SIG-M5 treated with dmso at 0.1 percent for 504 hours (cell line): ENCODE measurements around the gene LYRM1.
"Not testable (repeated sequence)": the region's sequence is repeated elsewhere in the genome, so short reads cannot be mapped to it uniquely, and the experiment has no call there.

ENCODE experiments used
- DNase-seq: peaks from one replicate; lab custom pipeline; 2025; ENCODE audit not compliant: unreplicated experiment; lab: John Stamatoyannopoulos, UW

Gene LYRM1

GRCh38 chr16:20900299-20901067, at the start of gene LYRM1, which contains the start of gene DCUN1D3:
Gene LYRM1 (plus strand): TSS chr16:20900771. CDS start chr16:20915556, 14,785 bp downstream.
Gene DCUN1D3 (minus strand): TSS chr16:20900358. CDS start chr16:20862538, 37,820 bp downstream.
- DNase-seq = peak; percentile 95

GRCh38 chr16:20850981-20851380, 49.6 kb upstream of the LYRM1 start:
- DNase-seq = no peak

- DNase-seq = peak; percentile 8
Measured at GRCh38 chr16:20851601-20852000, 49.0 kb upstream of the LYRM1 start.

- no peak for DNase-seq
Measured at GRCh38 chr16:20853143-20853542, 47.4 kb upstream of the LYRM1 start.

GRCh38 chr16:20853981-20854620, 46.5 kb upstream of the LYRM1 start:
- no peak for DNase-seq

- no peak for DNase-seq
Measured at GRCh38 chr16:20854963-20855362, 45.6 kb upstream of the LYRM1 start.

- DNase-seq = no peak
Measured at GRCh38 chr16:20857281-20857680, 43.3 kb upstream of the LYRM1 start.

GRCh38 chr16:20859229-20859628, 41.3 kb upstream of the LYRM1 start:
- no peak for DNase-seq

- DNase-seq = no peak
Measured at GRCh38 chr16:20859699-20860098, 40.9 kb upstream of the LYRM1 start.

GRCh38 chr16:20860361-20860760, 40.2 kb upstream of the LYRM1 start:
- DNase-seq = no peak

- not testable (repeated sequence) for DNase-seq
Measured at GRCh38 chr16:20860995-20861394, 39.6 kb upstream of the LYRM1 start.

GRCh38 chr16:20862162-20862960, 38.2 kb upstream of the LYRM1 start:
- no peak for DNase-seq

- not testable (repeated sequence) for DNase-seq
Measured at GRCh38 chr16:20864376-20864775, 36.2 kb upstream of the LYRM1 start.

- no peak for DNase-seq
Measured at GRCh38 chr16:20865420-20866131, 35.0 kb upstream of the LYRM1 start.

GRCh38 chr16:20866145-20866772, 34.3 kb upstream of the LYRM1 start:
- no peak for DNase-seq

GRCh38 chr16:20866801-20867200, 33.8 kb upstream of the LYRM1 start:
- no peak for DNase-seq

- DNase-seq = no peak
Measured at GRCh38 chr16:20867585-20867984, 33.0 kb upstream of the LYRM1 start.

- DNase-seq = no peak
Measured at GRCh38 chr16:20868890-20869289, 31.7 kb upstream of the LYRM1 start.

GRCh38 chr16:20870122-20870820, 30.3 kb upstream of the LYRM1 start:
- DNase-seq = no peak

- DNase-seq = no peak
Measured at GRCh38 chr16:20871258-20871657, 29.3 kb upstream of the LYRM1 start.
